BE2C (cell line): Measurements from ENCODE around the gene SELP.
A peak's percentile ranks its signal among the peaks of the same experiment; 100 is the strongest.

Source experiments
- DNase-seq: peaks from one replicate; pipeline ENCODE4 v3.0.0-alpha.2; 2020
- H3K27me3 ChIP-seq: fragments of 250-450 bp; sonication (Bioruptor Pico); 2 replicates; pipeline ENCODE4 v1.5.1; 2020; ENCODE audit warnings: mild to moderate bottlenecking
- H3K36me3 ChIP-seq: fragments of 250-450 bp; sonication (Bioruptor Pico); 2 replicates; pipeline ENCODE4 v1.5.1; 2020; ENCODE audit warnings: mild to moderate bottlenecking
- H3K4me1 ChIP-seq: fragments of 250-450 bp; sonication (Bioruptor Pico); 2 replicates; pipeline ENCODE4 v1.5.1; 2020
- H3K4me3 ChIP-seq: 2 replicates; pipeline ENCODE4 v1.5.1; 2011; ENCODE audit warnings: low read depth, low read length
- H3K9me3 ChIP-seq: fragments of 250-450 bp; sonication (Bioruptor Pico); 2 replicates; pipeline ENCODE4 v1.5.1; 2020
- TF ChIP-seq, protein P1 (sequence below): IDR thresholded peaks from 2 replicates; pipeline ENCODE4 v1.5.1; 2012; ENCODE audit warnings: mild to moderate bottlenecking, low read depth, low read length

Gene SELP

DNA sequence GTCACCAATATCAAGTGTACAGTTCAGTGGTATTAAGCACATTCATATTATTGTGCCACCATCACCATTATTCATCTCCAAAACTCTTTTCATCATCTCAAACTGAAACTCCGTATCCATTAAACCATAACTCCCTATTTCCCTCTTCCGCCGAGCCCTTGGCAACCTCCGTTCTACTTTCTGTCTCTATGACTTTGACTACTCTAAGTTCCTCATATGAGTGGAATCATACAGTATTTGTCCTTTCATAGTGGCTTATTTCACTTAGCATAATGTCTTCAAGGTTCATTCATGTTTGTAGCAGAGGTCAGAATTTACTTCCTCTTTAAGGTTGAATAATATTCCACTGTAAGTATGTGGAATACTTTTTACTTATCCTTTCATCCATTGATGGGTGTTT, 21.7 kb downstream of the SELP start:
- Histone ChIP-seq H3K36me3 (no peaks in the 10 kb centered on the region), H3K27me3 (peaks cover 19% of the 10 kb centered on the region), H3K4me3 (no peak overlapping the region), H3K4me1 (no peaks in the 10 kb centered on the region), H3K9me3 (no peaks in the 10 kb centered on the region)
- no peak for DNase-seq
- TF ChIP-seq, protein P1, sequence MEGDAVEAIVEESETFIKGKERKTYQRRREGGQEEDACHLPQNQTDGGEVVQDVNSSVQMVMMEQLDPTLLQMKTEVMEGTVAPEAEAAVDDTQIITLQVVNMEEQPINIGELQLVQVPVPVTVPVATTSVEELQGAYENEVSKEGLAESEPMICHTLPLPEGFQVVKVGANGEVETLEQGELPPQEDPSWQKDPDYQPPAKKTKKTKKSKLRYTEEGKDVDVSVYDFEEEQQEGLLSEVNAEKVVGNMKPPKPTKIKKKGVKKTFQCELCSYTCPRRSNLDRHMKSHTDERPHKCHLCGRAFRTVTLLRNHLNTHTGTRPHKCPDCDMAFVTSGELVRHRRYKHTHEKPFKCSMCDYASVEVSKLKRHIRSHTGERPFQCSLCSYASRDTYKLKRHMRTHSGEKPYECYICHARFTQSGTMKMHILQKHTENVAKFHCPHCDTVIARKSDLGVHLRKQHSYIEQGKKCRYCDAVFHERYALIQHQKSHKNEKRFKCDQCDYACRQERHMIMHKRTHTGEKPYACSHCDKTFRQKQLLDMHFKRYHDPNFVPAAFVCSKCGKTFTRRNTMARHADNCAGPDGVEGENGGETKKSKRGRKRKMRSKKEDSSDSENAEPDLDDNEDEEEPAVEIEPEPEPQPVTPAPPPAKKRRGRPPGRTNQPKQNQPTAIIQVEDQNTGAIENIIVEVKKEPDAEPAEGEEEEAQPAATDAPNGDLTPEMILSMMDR, result no peak

DNA sequence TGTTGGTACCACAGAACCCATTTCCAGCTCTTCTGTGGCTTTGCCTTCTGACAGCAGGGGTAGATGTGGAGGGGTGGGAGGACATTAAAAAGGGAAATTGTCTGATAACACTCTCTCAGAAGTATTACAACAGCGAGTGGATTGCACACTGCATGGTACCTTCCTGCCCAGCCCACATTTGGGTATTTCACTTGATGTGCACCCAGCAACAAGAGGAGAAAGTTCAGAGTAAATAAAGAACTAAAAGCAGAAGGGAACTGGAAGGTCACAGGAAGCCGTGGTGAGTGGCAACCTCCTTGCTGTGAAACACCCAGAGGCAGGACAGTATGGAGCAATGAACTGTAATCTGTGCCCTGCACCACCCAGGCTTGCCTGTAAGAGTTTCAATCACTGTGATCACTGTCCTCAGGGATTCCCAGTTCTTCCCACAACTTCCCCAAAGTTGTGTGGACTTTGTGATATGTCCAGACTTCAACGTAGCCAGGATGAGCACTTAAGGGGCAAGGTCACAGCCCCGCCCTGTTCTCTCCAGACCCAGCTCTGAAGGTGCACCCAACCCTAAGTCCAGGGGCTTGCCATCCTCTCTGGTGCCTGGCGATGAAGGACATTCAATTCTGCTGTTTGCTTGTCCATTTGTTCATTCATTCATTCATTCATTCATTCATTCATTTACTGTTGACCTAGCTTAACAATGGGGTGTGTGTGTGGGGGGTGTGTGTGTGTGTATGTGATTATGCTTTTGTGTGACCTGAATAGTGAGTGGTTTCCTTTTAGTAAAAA, 25.0 kb downstream of the SELP start:
- TF ChIP-seq, protein P1, result no peak
- no peaks in the 10 kb centered on the region for H3K36me3 ChIP-seq
- peaks cover 15% of the 10 kb centered on the region for H3K27me3 ChIP-seq
- H3K4me1 ChIP-seq, result no peaks in the 10 kb centered on the region
- no peak overlapping the region for H3K4me3 ChIP-seq
- H3K9me3 ChIP-seq, result no peaks in the 10 kb centered on the region
- DNase-seq, result no peak

DNA sequence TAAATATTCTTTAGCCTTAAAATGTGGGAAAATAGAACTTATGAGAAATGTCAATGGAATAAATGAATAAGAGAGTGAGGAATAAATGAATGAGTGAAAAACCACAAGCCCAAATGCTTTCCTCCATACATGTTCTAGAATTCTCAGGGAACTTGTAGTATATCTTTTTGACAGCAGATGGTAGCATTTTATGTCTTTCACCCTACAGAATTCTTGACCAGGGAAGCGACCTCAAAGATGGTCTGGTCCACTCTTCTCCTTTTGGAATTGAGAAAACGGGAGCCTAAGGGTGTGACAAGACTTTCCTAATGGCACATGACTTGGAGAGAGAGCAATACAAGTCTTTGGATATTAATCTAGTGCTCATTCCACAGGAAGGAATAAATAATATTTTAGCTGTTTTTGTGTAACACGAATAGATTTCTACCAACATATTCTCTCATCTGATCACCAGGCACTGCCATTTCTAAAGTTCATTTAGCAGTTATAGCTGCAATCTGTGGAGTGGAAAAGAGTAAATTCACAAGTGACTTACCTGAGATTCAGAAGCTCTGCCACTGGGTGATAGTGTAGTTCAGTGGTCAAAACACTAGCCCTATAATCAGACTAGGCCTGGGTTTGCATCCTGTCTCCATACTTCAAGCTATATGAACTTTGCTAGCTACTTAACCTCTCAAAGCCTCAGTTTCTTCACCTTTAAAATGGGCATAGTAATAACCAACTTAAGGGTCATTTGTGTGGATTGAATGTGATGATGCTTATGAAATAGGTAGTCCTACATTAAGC, 28.6 kb downstream of the SELP start:
- TF ChIP-seq, protein P1, result peak; percentile 43
- no peak for DNase-seq
- H3K4me1 ChIP-seq, result no peaks in the 10 kb centered on the region
- H3K36me3 ChIP-seq, result no peaks in the 10 kb centered on the region
- H3K9me3 ChIP-seq, result no peaks in the 10 kb centered on the region
- H3K4me3 ChIP-seq, result no peak overlapping the region
- peaks cover 6% of the 10 kb centered on the region for H3K27me3 ChIP-seq

DNA sequence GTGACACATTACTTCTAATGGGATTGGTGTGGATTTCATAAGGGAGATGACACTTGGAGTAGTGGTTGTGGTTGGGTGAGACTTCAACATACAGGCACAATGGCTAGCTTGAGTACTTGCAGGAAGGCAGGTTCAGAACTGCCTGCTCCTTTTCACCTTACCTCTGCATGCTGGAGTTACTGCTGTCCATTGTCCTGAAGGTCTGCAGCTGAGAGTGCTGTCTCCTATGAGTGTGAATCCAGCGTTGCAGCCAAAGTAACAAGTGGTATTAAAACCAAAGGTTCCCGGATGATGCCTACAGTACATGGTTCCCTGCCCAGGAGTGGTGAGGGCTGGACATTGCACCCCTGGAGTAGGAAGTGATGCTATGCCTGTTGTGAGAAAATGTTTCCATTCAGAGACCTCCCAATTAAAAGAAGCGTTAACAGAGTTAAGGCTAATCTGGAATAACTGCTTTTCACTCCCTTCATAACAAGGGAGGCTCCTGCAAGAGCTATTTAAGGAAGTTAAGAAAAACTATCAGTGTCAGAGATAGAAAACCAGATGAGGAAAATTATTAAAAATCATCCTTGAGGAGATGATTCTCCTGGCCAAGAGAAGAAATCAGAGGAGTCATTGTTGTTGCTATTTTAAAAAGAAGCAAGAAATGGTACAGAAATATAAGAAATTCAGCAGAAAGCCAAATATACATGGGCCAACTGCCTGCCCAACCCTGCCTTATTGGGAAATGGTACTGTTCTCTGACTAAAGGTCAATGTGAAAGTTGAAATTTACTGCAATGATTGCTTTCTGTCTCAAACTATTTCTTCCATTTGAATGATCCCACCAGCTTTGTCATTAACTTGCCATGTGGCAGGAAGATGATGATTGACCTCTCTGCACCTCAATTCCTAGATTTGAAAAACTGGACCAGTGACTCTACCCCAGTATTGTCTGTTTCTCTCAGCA, 33.9 kb downstream of the SELP start:
- TF ChIP-seq, protein P1, result no peak
- DNase-seq, result no peak
- Histone ChIP-seq H3K36me3 (no peaks in the 10 kb centered on the region), H3K4me3 (no peak overlapping the region), H3K4me1 (no peaks in the 10 kb centered on the region), H3K9me3 (no peaks in the 10 kb centered on the region), H3K27me3 (peaks cover 6% of the 10 kb centered on the region)

DNA sequence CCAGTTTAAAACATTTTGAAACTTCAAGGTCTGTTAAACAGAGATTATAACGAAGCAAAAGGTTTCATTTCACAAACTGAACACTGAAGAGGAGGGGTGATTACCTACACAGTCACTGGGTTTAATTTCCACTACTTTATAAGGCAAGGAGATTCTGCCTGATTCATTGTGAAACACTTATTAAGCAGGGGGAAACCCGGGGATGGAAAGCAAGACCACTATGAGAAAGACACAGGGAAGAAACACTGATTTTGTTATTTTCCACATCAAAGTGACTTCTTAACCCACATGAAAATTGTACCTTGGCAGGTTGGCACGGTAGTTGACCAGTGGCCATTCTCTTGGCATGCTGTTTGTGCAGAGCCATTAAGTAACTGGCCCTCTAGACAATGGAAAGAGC, 35.5 kb downstream of the SELP start:
- H3K4me3 ChIP-seq, result no peak overlapping the region
- DNase-seq, result no peak
- TF ChIP-seq, protein P1, result no peak
- H3K27me3 ChIP-seq, result peaks cover 3% of the 10 kb centered on the region
- H3K9me3 ChIP-seq, result no peaks in the 10 kb centered on the region
- no peaks in the 10 kb centered on the region for H3K36me3 ChIP-seq
- H3K4me1 ChIP-seq, result no peaks in the 10 kb centered on the region
